ENCODE data around the gene RASSF5. TPM values are rescaled to one million over a fixed set of nuclear protein-coding genes. Genes with fewer than 3 reads are reported as not detected.
"Not testable (repeated sequence)": the region's sequence is repeated elsewhere in the genome, so short reads cannot be mapped to it uniquely, and the experiment has no call there.

The RASSF5 gene
- total RNA-seq, 1 donor from 2014 or later, result 28.5 TPM

DNA sequence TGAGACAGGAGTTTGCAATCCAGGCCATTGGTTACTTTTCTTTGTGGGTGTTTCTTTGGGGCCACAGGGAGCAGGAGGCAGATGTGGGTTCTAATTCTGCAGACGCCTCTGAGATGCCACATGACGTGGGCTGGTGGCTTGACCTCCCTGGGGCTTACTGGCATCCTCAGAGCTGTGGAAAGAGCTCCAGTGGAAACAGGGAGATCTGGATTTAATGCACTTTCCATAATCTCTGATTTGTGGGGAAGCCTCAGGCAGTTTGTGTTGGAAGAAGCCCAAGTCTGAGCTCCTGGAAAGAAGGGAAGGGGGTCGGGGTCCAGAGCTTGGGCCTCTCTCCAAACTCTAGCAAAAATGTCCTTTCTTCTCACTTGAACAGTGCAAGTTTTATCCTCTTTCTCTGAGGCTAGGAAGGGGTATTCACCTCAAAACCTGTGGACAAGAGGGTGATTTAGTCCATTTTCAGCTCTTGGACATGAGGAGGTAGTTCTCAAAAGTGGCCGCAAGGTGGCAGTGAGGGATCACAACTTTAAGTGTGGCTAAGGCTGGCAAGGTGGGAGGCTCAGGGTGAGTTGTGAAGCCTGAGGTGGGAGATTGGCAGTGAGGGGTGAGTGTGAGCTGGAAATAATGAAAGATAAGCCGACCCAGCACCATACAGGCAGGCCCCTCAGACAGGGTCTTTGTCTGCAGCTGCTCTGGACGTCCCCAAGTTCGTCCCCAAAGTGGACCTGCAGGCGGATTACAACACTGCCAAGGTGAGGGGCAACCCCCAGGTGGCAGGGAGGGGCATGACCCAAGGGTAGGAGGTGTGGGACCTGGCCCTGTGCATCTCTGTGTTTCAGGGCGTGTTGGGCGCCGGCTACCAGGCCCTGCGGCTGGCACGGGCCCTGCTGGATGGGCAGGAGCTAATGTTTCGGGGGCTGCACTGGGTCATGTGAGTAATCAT lies 27.9 kb upstream of the RASSF5 start:
- Histone ChIP-seq H3K9me3 (no peaks in the 10 kb centered on the region), H3K4me3 (no peak overlapping the region), H3K4me1 (peaks cover 4% of the 10 kb centered on the region), H3K27ac (no peak overlapping the region), H3K27me3 (no peaks in the 10 kb centered on the region), H3K36me3 (peaks cover 0 to 21% of the 10 kb centered on the region in 2 donors)
- TF ChIP-seq POLR2AphosphoS5 (IDR thresholded peaks at IDR 0.05; ENCODE audit: insufficient read depth in 1 of 2, low read depth in 1 of 2) (no peak), POLR2A (IDR thresholded peaks at IDR 0.05) (no peak)
- TF ChIP-seq, protein P1, sequence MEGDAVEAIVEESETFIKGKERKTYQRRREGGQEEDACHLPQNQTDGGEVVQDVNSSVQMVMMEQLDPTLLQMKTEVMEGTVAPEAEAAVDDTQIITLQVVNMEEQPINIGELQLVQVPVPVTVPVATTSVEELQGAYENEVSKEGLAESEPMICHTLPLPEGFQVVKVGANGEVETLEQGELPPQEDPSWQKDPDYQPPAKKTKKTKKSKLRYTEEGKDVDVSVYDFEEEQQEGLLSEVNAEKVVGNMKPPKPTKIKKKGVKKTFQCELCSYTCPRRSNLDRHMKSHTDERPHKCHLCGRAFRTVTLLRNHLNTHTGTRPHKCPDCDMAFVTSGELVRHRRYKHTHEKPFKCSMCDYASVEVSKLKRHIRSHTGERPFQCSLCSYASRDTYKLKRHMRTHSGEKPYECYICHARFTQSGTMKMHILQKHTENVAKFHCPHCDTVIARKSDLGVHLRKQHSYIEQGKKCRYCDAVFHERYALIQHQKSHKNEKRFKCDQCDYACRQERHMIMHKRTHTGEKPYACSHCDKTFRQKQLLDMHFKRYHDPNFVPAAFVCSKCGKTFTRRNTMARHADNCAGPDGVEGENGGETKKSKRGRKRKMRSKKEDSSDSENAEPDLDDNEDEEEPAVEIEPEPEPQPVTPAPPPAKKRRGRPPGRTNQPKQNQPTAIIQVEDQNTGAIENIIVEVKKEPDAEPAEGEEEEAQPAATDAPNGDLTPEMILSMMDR (IDR thresholded peaks at IDR 0.05), result peak; percentile 62 to 78 (median 75)
- no peak for DNase-seq (ENCODE audit: extremely low spot score in 2 of 2)
- intact Hi-C loops (cut with DNase I), result no loop called here

DNA sequence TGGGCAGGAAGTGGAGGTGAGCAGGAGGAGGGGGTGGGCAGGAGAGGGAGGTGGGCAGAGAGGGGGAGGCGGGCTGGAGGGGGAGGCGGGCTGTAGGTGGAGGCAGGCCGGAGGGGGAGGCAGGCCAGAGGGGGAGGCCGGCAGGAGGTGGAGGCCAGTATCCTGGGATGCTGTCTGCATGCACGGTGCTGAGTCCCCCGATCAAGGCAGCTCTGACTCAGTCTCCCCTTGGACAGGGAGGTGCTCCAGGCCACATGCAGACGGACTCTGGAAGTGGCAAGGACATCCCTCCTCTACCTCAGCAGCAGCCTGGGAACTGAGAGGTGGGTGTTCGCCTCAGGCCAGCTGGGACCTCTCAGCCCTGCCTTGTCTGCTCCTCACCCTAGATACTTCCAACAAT lies 27.1 kb upstream of the RASSF5 start:
- no peak for TF ChIP-seq POLR2AphosphoS5 (IDR thresholded peaks at IDR 0.05; ENCODE audit: insufficient read depth in 1 of 2, low read depth in 1 of 2)
- TF ChIP-seq, protein P1 (IDR thresholded peaks at IDR 0.05), result no peak
- TF ChIP-seq POLR2A (IDR thresholded peaks at IDR 0.05), result no peak
- peaks cover 0 to 22% of the 10 kb centered on the region in 2 donors for H3K36me3 ChIP-seq
- DNase-seq (ENCODE audit: extremely low spot score in 2 of 2), result no peak
- H3K27ac ChIP-seq, result no peak overlapping the region
- peaks cover 4% of the 10 kb centered on the region for H3K4me1 ChIP-seq
- no peaks in the 10 kb centered on the region for H3K27me3 ChIP-seq
- H3K4me3 ChIP-seq, result no peak overlapping the region
- intact Hi-C loops (cut with DNase I), result no loop called here
- H3K9me3 ChIP-seq, result no peaks in the 10 kb centered on the region

DNA sequence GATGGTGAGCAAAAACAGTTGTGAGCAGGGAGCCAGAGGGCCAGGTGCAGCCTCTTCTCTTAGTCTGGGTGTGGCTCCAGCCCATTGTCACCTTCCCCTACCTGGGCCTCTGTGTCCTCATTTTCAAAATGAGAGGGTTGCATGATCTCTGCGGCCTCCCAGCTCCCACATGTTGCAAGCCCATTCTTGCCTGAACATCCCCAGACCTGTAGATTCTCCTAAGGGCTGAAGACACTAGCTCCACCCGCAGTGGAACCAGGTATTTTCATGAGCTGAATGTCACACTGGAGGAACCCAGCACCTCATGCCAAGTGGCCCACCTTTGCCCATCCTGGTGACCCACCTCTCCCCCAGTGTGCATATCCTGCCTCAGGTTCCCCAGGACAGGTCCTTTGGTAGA lies 24.7 kb upstream of the RASSF5 start:
- Histone ChIP-seq H3K4me3 (no peak overlapping the region), H3K27me3 (no peaks in the 10 kb centered on the region), H3K27ac (no peak overlapping the region), H3K36me3 (peaks cover 0 to 10% of the 10 kb centered on the region in 2 donors), H3K4me1 (peaks cover 4% of the 10 kb centered on the region), H3K9me3 (no peaks in the 10 kb centered on the region)
- DNase-seq (ENCODE audit: extremely low spot score in 2 of 2), result no peak
- intact Hi-C loops (cut with DNase I), result no loop called here
- TF ChIP-seq, protein P1 (IDR thresholded peaks at IDR 0.05), result no peak
- TF ChIP-seq POLR2A (IDR thresholded peaks at IDR 0.05), result no peak
- TF ChIP-seq POLR2AphosphoS5 (IDR thresholded peaks at IDR 0.05; ENCODE audit: insufficient read depth in 1 of 2, low read depth in 1 of 2), result peak in 1 of 2 donors; percentile 15

DNA sequence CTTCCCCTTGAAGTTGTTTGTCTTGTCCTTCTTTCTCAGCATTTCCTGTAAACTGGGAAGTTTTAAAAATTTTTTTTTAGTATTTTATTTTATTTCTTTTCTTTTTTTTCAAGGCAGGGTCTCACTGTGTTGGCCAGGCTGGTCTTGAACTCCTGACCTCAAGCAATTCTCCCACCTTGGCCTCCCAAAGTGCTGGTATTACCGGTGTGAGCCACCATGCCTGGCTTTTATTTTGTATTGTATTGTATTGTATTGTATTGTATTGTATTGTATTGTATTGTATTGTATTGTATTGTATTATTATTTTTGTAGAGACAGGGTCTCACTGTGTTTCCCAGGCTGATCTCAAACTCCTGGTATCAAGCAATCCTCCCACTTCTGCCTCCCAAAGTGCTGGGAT lies 23.5 kb upstream of the RASSF5 start:
- peaks cover 0 to 10% of the 10 kb centered on the region in 2 donors for H3K36me3 ChIP-seq
- DNase-seq (ENCODE audit: extremely low spot score in 2 of 2); H3K9me3 ChIP-seq; H3K4me3 ChIP-seq; H3K27me3 ChIP-seq; H3K4me1 ChIP-seq; H3K27ac ChIP-seq; intact Hi-C loops (cut with DNase I): not testable (repeated sequence)

DNA sequence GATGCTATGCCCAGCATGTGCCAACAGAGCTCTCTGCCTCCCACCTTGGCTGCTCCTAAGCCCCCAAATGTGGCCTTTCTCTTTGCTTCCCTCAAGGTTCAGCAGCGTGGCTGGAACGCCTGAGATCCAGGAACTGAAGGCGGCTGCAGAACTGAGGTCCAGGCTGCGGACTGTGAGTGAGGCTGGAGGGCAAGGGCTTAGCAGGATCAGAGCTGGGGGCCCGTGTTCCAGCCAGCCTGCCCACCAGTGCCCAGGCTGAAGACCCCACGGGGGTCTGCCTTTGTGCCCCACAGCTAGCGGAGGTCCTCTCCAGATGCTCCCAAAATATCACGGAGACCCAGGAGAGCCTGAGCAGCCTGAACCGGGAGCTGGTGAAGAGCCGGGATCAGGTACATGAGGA lies 22.4 kb upstream of the RASSF5 start:
- H3K4me1 ChIP-seq, result peaks cover 5% of the 10 kb centered on the region
- H3K36me3 ChIP-seq, result peaks cover 0 to 7% of the 10 kb centered on the region in 2 donors
- no peaks in the 10 kb centered on the region for H3K9me3 ChIP-seq
- intact Hi-C loops (cut with DNase I), result no loop called here
- no peak overlapping the region for H3K27ac ChIP-seq
- no peak overlapping the region for H3K4me3 ChIP-seq
- no peak for TF ChIP-seq POLR2A (IDR thresholded peaks at IDR 0.05)
- TF ChIP-seq, protein P1 (IDR thresholded peaks at IDR 0.05), result no peak
- TF ChIP-seq POLR2AphosphoS5 (IDR thresholded peaks at IDR 0.05; ENCODE audit: insufficient read depth in 1 of 2, low read depth in 1 of 2), result no peak
- DNase-seq (ENCODE audit: extremely low spot score in 2 of 2), result no peak
- no peaks in the 10 kb centered on the region for H3K27me3 ChIP-seq
